ENCODE measurements around the gene SPTBN5.

DNA sequence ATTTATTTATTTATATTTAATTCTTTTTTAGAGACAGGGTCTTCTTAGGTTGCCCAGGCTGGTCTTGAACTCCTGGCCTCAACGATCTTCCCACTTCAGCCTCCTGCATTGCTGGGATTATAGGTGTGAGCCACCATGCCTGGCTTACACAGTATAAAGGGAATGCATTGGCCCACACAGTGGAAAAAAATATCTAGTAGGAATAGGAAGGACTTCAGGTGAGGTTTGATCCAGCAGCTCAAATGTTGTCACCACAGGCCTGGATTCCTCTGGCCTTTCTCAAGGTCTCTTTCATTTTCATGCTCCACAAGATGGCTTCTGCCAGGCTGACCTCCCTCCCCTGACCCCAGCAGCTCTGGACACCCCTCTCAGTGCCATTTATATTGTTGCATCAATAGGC lies 2.1 kb upstream of the SPTBN5 start:
- TF ChIP-seq EZH2 (IDR thresholded peaks at IDR 0.05; ENCODE audit: borderline replicate concordance, insufficient read depth, low read depth, low read length, poor library complexity, severe bottlenecking), result no peak
- TF ChIP-seq, protein P1, sequence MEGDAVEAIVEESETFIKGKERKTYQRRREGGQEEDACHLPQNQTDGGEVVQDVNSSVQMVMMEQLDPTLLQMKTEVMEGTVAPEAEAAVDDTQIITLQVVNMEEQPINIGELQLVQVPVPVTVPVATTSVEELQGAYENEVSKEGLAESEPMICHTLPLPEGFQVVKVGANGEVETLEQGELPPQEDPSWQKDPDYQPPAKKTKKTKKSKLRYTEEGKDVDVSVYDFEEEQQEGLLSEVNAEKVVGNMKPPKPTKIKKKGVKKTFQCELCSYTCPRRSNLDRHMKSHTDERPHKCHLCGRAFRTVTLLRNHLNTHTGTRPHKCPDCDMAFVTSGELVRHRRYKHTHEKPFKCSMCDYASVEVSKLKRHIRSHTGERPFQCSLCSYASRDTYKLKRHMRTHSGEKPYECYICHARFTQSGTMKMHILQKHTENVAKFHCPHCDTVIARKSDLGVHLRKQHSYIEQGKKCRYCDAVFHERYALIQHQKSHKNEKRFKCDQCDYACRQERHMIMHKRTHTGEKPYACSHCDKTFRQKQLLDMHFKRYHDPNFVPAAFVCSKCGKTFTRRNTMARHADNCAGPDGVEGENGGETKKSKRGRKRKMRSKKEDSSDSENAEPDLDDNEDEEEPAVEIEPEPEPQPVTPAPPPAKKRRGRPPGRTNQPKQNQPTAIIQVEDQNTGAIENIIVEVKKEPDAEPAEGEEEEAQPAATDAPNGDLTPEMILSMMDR (IDR thresholded peaks at IDR 0.05), result no peak

Measured in B cell (primary cell).